Measurements from ENCODE around the gene ACTL8.

Gene ACTL8

DNA sequence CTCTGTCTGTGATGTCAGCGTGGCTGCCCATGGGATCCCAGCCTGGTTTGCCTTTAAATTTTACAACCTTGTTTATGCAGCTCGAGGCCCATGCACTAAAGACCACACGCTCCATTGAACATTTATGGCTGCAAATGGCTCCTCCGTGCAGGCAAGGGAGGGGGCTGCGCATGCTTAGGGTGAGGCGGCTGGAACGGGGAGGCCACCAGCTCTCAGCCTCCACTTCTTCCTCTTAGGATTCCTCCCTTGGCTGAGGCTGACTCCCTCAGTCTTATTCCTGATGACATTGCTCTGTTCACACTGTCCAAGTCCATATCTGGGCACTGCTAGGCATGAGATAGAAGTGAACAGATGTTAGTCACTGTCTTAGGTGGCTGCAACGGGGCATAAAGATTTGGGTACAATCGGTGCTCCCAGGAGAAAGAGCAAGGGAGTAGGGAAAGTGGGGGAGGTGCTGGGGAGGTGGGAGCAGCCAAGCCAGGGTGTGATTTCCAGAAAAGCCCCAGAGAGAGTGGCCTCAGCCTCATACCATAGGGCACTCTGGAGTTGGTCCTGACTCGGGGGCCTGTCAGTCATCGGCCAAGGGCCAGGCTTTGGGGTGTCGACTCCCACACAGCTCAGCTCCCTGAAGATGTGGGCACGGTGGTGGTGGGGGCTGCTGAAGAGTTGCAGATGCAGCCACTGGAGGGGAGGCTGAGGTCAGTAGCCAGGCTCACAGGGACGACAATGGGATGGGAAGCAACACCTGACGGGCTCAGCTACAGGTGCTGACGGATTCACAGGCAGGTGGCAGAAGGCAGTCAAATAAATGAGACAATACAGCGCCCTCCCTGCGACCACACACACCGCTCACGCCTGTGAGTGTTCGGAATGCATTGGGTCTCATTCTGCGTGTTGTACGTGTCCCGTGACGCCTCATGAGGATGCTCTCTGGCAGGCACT, 37.3 kb upstream of the ACTL8 start:
- DNase-seq (ENCODE audit: insufficient read length, low spot score) (no peak), FAIRE-seq (no peak)
- TF ChIP-seq, protein P1, sequence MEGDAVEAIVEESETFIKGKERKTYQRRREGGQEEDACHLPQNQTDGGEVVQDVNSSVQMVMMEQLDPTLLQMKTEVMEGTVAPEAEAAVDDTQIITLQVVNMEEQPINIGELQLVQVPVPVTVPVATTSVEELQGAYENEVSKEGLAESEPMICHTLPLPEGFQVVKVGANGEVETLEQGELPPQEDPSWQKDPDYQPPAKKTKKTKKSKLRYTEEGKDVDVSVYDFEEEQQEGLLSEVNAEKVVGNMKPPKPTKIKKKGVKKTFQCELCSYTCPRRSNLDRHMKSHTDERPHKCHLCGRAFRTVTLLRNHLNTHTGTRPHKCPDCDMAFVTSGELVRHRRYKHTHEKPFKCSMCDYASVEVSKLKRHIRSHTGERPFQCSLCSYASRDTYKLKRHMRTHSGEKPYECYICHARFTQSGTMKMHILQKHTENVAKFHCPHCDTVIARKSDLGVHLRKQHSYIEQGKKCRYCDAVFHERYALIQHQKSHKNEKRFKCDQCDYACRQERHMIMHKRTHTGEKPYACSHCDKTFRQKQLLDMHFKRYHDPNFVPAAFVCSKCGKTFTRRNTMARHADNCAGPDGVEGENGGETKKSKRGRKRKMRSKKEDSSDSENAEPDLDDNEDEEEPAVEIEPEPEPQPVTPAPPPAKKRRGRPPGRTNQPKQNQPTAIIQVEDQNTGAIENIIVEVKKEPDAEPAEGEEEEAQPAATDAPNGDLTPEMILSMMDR (IDR thresholded peaks at IDR 0.05; ENCODE audit: insufficient read depth, missing control alignments): no peak

DNA sequence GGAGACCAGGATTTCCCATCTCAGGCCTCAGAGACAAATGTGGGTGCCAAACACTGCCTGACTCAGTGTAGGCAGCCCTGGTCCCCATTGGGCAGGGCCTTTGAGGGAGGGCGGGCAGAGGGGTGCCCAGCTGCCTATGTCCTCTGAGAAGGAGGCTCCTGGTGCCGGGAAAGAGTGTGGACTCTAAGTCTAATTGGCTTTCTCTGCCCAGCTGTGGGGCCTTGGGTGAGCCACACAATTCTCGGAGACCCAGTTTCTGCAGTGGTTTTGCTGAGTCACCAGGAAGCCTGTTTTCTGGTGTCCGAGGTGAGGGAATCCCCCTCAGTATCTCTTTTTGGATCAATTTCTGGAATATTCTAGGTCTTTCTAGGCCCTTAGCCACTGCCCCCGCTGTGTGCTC, 35.3 kb upstream of the ACTL8 start:
- DNase-seq (ENCODE audit: insufficient read length, low spot score) (no peak), FAIRE-seq (no peak)
- TF ChIP-seq, protein P1 (IDR thresholded peaks at IDR 0.05; ENCODE audit: insufficient read depth, missing control alignments): no peak

DNA sequence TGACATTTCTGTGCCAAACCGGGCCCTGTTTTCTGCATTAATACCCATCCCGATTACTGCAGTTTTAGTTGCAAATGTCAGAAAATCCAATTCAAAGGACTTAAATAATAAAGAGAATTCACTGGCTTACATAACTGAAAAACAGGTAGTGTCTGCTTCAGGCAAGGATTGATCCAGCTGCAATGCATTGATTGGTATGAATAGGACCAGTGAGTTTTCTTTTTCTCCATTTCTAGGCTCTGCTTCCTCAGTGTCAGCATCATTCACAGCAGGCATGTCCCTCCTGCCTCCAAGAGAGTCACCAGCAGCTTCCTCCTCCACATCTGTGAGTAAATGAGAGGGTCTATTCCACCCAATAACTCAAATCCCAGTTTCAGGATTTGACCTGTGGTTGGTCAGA, 33.7 kb upstream of the ACTL8 start:
- no peak for FAIRE-seq
- TF ChIP-seq, protein P1 (IDR thresholded peaks at IDR 0.05; ENCODE audit: insufficient read depth, missing control alignments): no peak
- DNase-seq (ENCODE audit: insufficient read length, low spot score): no peak

DNA sequence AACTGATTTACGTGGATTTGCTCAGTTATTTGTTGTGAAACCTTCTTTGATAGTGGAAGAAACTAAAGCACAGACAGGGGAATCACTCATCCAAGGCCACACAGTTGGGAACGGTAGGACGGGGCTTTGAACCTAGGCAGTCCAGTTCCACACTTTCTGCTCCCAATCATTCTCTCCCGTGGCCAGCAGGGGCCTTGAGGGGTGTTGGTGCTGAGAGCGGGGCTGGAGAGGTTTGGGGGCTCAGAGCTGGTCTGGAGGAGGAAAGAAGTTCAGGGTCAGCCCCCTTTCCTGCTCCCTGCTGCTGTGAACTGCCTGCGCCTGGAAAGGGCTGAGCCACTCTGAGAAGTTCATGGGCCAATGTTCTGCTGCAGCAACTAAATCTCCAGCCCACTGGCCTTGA, 31.4 kb upstream of the ACTL8 start:
- no peak for FAIRE-seq
- TF ChIP-seq, protein P1 (IDR thresholded peaks at IDR 0.05; ENCODE audit: insufficient read depth, missing control alignments): no peak

DNA sequence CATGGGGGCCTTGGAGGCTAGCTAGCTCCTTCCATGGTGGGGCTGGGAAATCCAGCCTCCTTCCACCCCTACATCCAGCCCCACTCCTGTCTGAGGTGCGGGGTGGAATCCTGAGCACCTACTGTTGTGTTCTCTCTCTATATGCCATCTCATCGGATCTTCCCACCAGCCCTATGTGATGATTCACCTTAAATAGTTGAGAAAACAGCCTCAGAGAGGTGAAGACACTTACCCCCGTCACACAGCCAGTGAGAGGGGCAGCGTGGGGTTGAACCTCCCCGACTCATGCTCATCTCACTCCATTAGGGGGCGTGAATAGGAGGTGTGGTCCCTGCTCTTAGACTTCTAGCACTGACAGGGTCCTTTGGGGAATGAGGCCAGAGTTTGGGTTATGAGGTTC, 31.0 kb upstream of the ACTL8 start:
- no peak for FAIRE-seq
- TF ChIP-seq, protein P1 (IDR thresholded peaks at IDR 0.05; ENCODE audit: insufficient read depth, missing control alignments): no peak
- DNase-seq (ENCODE audit: insufficient read length, low spot score): no peak

More for the DNA sequence above, 31.4 kb upstream of the ACTL8 start:
- DNase-seq (ENCODE audit: insufficient read length, low spot score): no peak

DNA sequence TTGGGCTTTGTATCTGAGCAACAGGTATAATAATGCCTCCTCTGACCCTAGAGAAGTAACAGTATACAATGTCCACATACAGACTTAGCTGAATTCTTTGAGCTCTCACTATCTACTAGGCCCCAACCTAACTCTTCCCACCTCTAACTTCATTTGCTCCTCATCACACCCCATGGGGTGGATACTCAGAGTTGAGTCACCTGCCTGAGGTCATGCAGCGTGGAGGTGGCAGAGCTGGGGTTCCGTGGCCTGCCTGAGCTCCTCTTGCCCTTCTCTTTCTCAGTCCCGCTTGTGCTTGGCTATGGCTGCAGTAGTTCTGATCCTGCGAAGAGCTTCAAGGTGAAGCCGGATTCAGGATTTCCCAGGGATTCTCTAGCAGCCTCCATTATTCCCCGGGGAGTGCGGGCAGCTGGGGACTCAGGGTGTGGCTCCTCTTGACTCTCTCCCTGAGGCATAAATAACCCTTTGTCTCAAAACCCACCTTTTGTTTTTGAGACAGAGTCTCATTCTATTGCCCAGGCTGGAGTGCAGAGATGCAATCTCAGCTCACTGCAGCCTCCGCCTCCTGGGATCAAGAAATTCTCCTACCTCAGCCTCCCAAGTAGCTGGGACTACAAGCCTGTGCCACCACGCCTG, 29.9 kb upstream of the ACTL8 start:
- DNase-seq (ENCODE audit: insufficient read length, low spot score) (no peak), FAIRE-seq (no peak)
- TF ChIP-seq, protein P1 (IDR thresholded peaks at IDR 0.05; ENCODE audit: insufficient read depth, missing control alignments): no peak

Data from D721Med (cell line).